ENCODE results near the gene SND1.
A peak's percentile ranks its signal among the peaks of the same experiment; 100 is the strongest.

The SND1 gene

GRCh38 chr7:127816354-127817190 is 164.6 kb downstream of the SND1 start:
- peak; percentile 81 for TF ChIP-seq REST (tag by site-specific recombination; IDR thresholded peaks at IDR 0.05)
- peak; percentile 68 for TF ChIP-seq SCRT2 (tag by site-specific recombination; IDR thresholded peaks at IDR 0.05)
- TF ChIP-seq ZNF2 (tag by site-specific recombination; IDR thresholded peaks at IDR 0.05) = no peak
- no peak for TF ChIP-seq ZNF514 (tag by site-specific recombination; IDR thresholded peaks at IDR 0.05)
- TF ChIP-seq KLF1 (tag by site-specific recombination; IDR thresholded peaks at IDR 0.05) = no peak
- no peak for TF ChIP-seq ZNF561 (tag by site-specific recombination; IDR thresholded peaks at IDR 0.05; ENCODE audit: borderline replicate concordance)
- Histone ChIP-seq H3K27ac (ENCODE audit: extremely low read depth, low read depth, low read length) (no peak overlapping the region), H3K4me1 (ENCODE audit: control insufficient read depth, insufficient read depth, low read length) (0 out of 2 replicates have a peak, but pooled peaks cover 18% of the 10 kb centered on the region), H3K4me3 (ENCODE audit: low read depth, low read length) (no peak overlapping the region), H3K36me3 (ENCODE audit: control insufficient read depth in 2 of 2, insufficient read depth in 1 of 2, low read length in 2 of 2) (no peaks in the 10 kb centered on the region), H3K9me3 (ENCODE audit: control insufficient read depth, insufficient read depth, low read depth, low read length) (no peaks in the 10 kb centered on the region)
- POLR2A ChIA-PET = no interaction called here
- CTCF ChIA-PET = interaction anchor here (1.8 kb wide), 1 partner anchor 392 kb away, joined by 5 read pairs; no protein-coding TSS in a partner anchor

GRCh38 chr7:127817466-127817865 is 165.5 kb downstream of the SND1 start:
- Histone ChIP-seq H3K36me3 (ENCODE audit: control insufficient read depth in 2 of 2, insufficient read depth in 1 of 2, low read length in 2 of 2) (no peaks in the 10 kb centered on the region), H3K4me3 (ENCODE audit: low read depth, low read length) (no peak overlapping the region), H3K4me1 (ENCODE audit: control insufficient read depth, insufficient read depth, low read length) (0 out of 2 replicates have a peak, but pooled peaks cover 12% of the 10 kb centered on the region), H3K27ac (ENCODE audit: extremely low read depth, low read depth, low read length) (no peak overlapping the region), H3K9me3 (ENCODE audit: control insufficient read depth, insufficient read depth, low read depth, low read length) (no peaks in the 10 kb centered on the region)
- ChIA-PET CTCF (interaction anchor here (1.5 kb wide), 1 partner anchor 108 kb away, joined by 5 read pairs; no protein-coding TSS in a partner anchor), POLR2A (no interaction called here)
- TF ChIP-seq ZNF362 (tag by site-specific recombination; IDR thresholded peaks at IDR 0.05) = 0 out of 2 replicates have a peak, but pooled peaks have one; percentile 41
- TF ChIP-seq ZNF266 (tag by site-specific recombination; IDR thresholded peaks at IDR 0.05; ENCODE audit: low read depth) = no peak
- TF ChIP-seq ZNF350 (tag by site-specific recombination; IDR thresholded peaks at IDR 0.05) = no peak
- TF ChIP-seq ZNF571 (tag by site-specific recombination; IDR thresholded peaks at IDR 0.05) = no peak

DNA sequence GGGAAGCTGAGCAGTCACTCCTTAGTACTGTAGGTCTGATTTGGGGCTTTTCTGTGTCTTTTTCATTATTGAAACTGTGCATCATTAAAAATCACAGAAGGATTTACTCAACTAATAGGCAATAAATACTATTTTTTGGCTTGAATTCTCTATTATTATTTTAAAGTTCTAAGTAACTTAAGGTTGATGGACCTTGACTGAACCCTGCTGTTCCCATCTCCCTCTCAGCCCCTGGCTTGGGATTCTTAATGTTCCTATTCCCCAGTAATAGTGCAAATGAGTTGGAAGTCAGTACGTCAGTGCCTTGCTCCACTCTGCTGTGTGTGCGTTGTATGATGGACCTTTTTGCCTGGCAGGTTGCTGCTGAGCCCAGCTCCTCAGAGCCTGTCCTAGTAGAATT is 166.3 kb downstream of the SND1 start:
- Histone ChIP-seq H3K4me1 (ENCODE audit: control insufficient read depth, insufficient read depth, low read length) (0 out of 2 replicates have a peak, but pooled peaks cover 11% of the 10 kb centered on the region), H3K36me3 (ENCODE audit: control insufficient read depth in 2 of 2, insufficient read depth in 1 of 2, low read length in 2 of 2) (no peaks in the 10 kb centered on the region), H3K9me3 (ENCODE audit: control insufficient read depth, insufficient read depth, low read depth, low read length) (no peaks in the 10 kb centered on the region), H3K4me3 (ENCODE audit: low read depth, low read length) (no peak overlapping the region), H3K27ac (ENCODE audit: extremely low read depth, low read depth, low read length) (no peak overlapping the region)
- TF ChIP-seq ZNF830 (tag by site-specific recombination; IDR thresholded peaks at IDR 0.05; ENCODE audit: low read depth) (no peak), ZNF354C (tag by site-specific recombination; IDR thresholded peaks at IDR 0.05; ENCODE audit: borderline replicate concordance, low read depth) (no peak), ZNF548 (tag by site-specific recombination; IDR thresholded peaks at IDR 0.05) (no peak), SCRT1 (tag by site-specific recombination; IDR thresholded peaks at IDR 0.05; ENCODE audit: borderline replicate concordance) (no peak)
- TF ChIP-seq, protein P1, sequence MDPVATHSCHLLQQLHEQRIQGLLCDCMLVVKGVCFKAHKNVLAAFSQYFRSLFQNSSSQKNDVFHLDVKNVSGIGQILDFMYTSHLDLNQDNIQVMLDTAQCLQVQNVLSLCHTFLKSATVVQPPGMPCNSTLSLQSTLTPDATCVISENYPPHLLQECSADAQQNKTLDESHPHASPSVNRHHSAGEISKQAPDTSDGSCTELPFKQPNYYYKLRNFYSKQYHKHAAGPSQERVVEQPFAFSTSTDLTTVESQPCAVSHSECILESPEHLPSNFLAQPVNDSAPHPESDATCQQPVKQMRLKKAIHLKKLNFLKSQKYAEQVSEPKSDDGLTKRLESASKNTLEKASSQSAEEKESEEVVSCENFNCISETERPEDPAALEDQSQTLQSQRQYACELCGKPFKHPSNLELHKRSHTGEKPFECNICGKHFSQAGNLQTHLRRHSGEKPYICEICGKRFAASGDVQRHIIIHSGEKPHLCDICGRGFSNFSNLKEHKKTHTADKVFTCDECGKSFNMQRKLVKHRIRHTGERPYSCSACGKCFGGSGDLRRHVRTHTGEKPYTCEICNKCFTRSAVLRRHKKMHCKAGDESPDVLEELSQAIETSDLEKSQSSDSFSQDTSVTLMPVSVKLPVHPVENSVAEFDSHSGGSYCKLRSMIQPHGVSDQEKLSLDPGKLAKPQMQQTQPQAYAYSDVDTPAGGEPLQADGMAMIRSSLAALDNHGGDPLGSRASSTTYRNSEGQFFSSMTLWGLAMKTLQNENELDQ (tag by site-specific recombination; IDR thresholded peaks at IDR 0.05; ENCODE audit: low read depth) = no peak
- POLR2A ChIA-PET = no interaction called here
- CTCF ChIA-PET = interaction anchor here (0.6 to 1.5 kb wide), 2 partner anchors 109 to 265 kb away, joined by 3 to 5 read pairs; no protein-coding TSS in a partner anchor
